GM23248 (cell line): ENCODE results near the gene SNAI3. TPM values are rescaled to one million over a fixed set of nuclear protein-coding genes. Genes with fewer than 3 reads are reported as not detected.

Experiments used
- DNase-seq: peaks from one replicate; pipeline ENCODE4 v3.0.0-alpha.2; 2015
- H2AFZ ChIP-seq: fragments of 200-600 bp; sonication (generic); 2 replicates; pipeline ENCODE4 v1.6.1; 2016; ENCODE audit warnings: antibody characterized with exemption
- H3F3A ChIP-seq: fragments of 200-600 bp; sonication (generic); 2 replicates; pipeline ENCODE4 v1.6.1; 2016; ENCODE audit warnings: mild to moderate bottlenecking, antibody characterized with exemption, mixed run types; ENCODE audit not compliant: insufficient read depth
- H3K27ac ChIP-seq: fragments of 200-600 bp; sonication (generic); 2 replicates; pipeline ENCODE4 v1.5.1; 2016; ENCODE audit warnings: mild to moderate bottlenecking
- H3K27me3 ChIP-seq: fragments of 200-600 bp; sonication (generic); replicated peaks from 2 replicates; pipeline ENCODE4 v1.6.1; 2016; ENCODE audit warnings: mild to moderate bottlenecking; ENCODE audit not compliant: insufficient read depth
- H3K36me3 ChIP-seq: fragments of 200-600 bp; sonication (generic); 2 replicates; pipeline ENCODE4 v1.6.1; 2016; ENCODE audit warnings: low read depth, mild to moderate bottlenecking
- H3K4me1 ChIP-seq: fragments of 200-600 bp; sonication (generic); 2 replicates; pipeline ENCODE4 v1.6.1; 2016; ENCODE audit warnings: mild to moderate bottlenecking; ENCODE audit not compliant: insufficient read depth
- H3K4me2 ChIP-seq: fragments of 200-600 bp; sonication (generic); one replicate; pipeline ENCODE4 v1.6.1; 2016; ENCODE audit warnings: mild to moderate bottlenecking; ENCODE audit not compliant: unreplicated experiment
- H3K4me3 ChIP-seq: fragments of 200-600 bp; sonication (generic); 2 replicates; pipeline ENCODE4 v1.5.1; 2016; ENCODE audit warnings: mild to moderate bottlenecking
- H3K79me2 ChIP-seq: fragments of 200-600 bp; sonication (generic); 2 replicates; pipeline ENCODE4 v1.6.1; 2016; ENCODE audit warnings: mild to moderate bottlenecking; ENCODE audit not compliant: insufficient read depth
- H3K9ac ChIP-seq: fragments of 200-600 bp; sonication (generic); 2 replicates; pipeline ENCODE4 v1.6.1; 2016; ENCODE audit warnings: mild to moderate bottlenecking
- H3K9me2 ChIP-seq: fragments of 200-600 bp; sonication (generic); 2 replicates; pipeline ENCODE4 v1.6.1; 2016; ENCODE audit warnings: mixed run types, mild to moderate bottlenecking, moderate library complexity; ENCODE audit not compliant: insufficient read depth
- H3K9me3 ChIP-seq: fragments of 200-600 bp; sonication (generic); one replicate; pipeline ENCODE4 v1.6.1; 2017; ENCODE audit warnings: low read depth
- H4K20me1 ChIP-seq: fragments of 200-600 bp; sonication (generic); 2 replicates; pipeline ENCODE4 v1.6.0; 2016; ENCODE audit not compliant: insufficient read depth
- EZH2 ChIP-seq: fragments of 200-600 bp; sonication (generic); IDR thresholded peaks from 2 replicates; pipeline ENCODE4 v1.6.1; 2018; ENCODE audit warnings: antibody characterized with exemption, mild to moderate bottlenecking; ENCODE audit not compliant: insufficient read depth, poor library complexity, severe bottlenecking
- EZH2phosphoT487 ChIP-seq: fragments of 200-600 bp; sonication (generic); IDR thresholded peaks from 2 replicates; pipeline ENCODE4 v1.6.1; 2018; ENCODE audit warnings: antibody characterized with exemption, moderate library complexity, mild to moderate bottlenecking, low read depth; ENCODE audit not compliant: insufficient read depth
- WGBS, 2 experiments: methylation state at CpG; one replicate each; pipeline ENCODE4 v1.1.6; 2015 to 2017; ENCODE audit warnings: low lambda C conversion rate in 2 of 2, low coverage in 1 of 2; ENCODE audit errors: missing lambda C conversion rate in 2 of 2; 5-methylcytosine and 5-hydroxymethylcytosine counted together
- in situ Hi-C: fragments of 300-500 bp; cut with MboI; formaldehyde crosslinking; loops from 2 replicates; pipeline ENCODE4 v1.15.0; 2020
- polyA plus RNA-seq: library from polyadenylated mRNA; unstranded; fragments of >200 nt; fragmentation: Nextera tagmentation; extraction: Ambion mirVana; gene quantifications from 2 replicates; pipeline ENCODE4 v1.2.1, GENCODE V29; 2016
- total RNA-seq: library from RNA; depleted of rRNA; stranded (reverse); fragments of >200 nt; shearing (Covaris generic); gene quantifications from 2 replicates; pipeline ENCODE4 v1.2.3, GENCODE V29; 2014

SNAI3 gene
- total and polyA plus RNA-seq, 2 experiments from 2014 or later: 0.71 TPM; not detected in 1

- no peak for DNase-seq
- Histone ChIP-seq H3K4me1 (peaks cover 7% of the 10 kb centered on the region), H2AFZ (no peak overlapping the region), H3K27me3 (no peaks in the 10 kb centered on the region), H3K27ac (no peak overlapping the region), H3K9me3 (no peaks in the 10 kb centered on the region), H3K4me3 (no peak overlapping the region), H3K9me2 (no peaks in the 10 kb centered on the region), H3F3A (no peaks in the 10 kb centered on the region), H3K9ac (no peak overlapping the region), H3K79me2 (peaks cover 3% of the 10 kb centered on the region; the same call in 1 of the 2 replicates), H3K4me2 (no peak overlapping the region), H3K36me3 (no peaks in the 10 kb centered on the region), H4K20me1 (no peaks in the 10 kb centered on the region)
- TF ChIP-seq EZH2 (no peak), EZH2phosphoT487 (no peak)
- in situ Hi-C loops: no loop called here
- 89 to 90% methylated on average over 25 to 28 of the region's 30 CpGs for WGBS, 2 experiments
Measured at GRCh38 chr16:88701581-88702370, 15.5 kb upstream of the SNAI3 start.

- no peaks in the 10 kb centered on the region for H3K36me3 ChIP-seq
- H3K9me2 ChIP-seq: no peaks in the 10 kb centered on the region
- H3K9ac ChIP-seq: no peak overlapping the region
- 64 to 75% methylated on average over 33 to 36 of the region's 42 CpGs for WGBS, 2 experiments
- no peak overlapping the region for H3K27ac ChIP-seq
- no peak overlapping the region for H3K4me3 ChIP-seq
- no peaks in the 10 kb centered on the region for H3F3A ChIP-seq
- H3K9me3 ChIP-seq: no peaks in the 10 kb centered on the region
- H2AFZ ChIP-seq: no peak overlapping the region
- TF ChIP-seq EZH2phosphoT487: no peak
- TF ChIP-seq EZH2: no peak
- no peaks in the 10 kb centered on the region for H3K27me3 ChIP-seq
- H3K4me2 ChIP-seq: no peak overlapping the region
- in situ Hi-C loops: no loop called here
- no peaks in the 10 kb centered on the region for H3K79me2 ChIP-seq
- DNase-seq: peak; percentile 73
- H3K4me1 ChIP-seq: peaks cover 7% of the 10 kb centered on the region
- no peaks in the 10 kb centered on the region for H4K20me1 ChIP-seq
Measured at GRCh38 chr16:88700636-88701482, 14.6 kb upstream of the SNAI3 start.

- H3K4me2 ChIP-seq: no peak overlapping the region
- WGBS, 2 experiments: 86 to 89% methylated on average over 14 of the region's 14 CpGs
- no peak for TF ChIP-seq EZH2
- no peak for TF ChIP-seq EZH2phosphoT487
Measured at GRCh38 chr16:88700322-88700635, 14.0 kb upstream of the SNAI3 start.

GRCh38 chr16:88699180-88699579 is 12.9 kb upstream of the SNAI3 start:
- in situ Hi-C loops: no loop called here

More at GRCh38 chr16:88700322-88700635, 14.0 kb upstream of the SNAI3 start:
- in situ Hi-C loops: no loop called here
- Histone ChIP-seq H3K9ac (no peak overlapping the region), H3K4me3 (no peak overlapping the region), H4K20me1 (no peaks in the 10 kb centered on the region), H2AFZ (no peak overlapping the region), H3K79me2 (no peaks in the 10 kb centered on the region), H3K27ac (no peak overlapping the region), H3K27me3 (no peaks in the 10 kb centered on the region), H3F3A (no peaks in the 10 kb centered on the region), H3K9me3 (no peaks in the 10 kb centered on the region), H3K36me3 (no peaks in the 10 kb centered on the region), H3K4me1 (peaks cover 7% of the 10 kb centered on the region), H3K9me2 (no peaks in the 10 kb centered on the region)
- no peak for DNase-seq

More at GRCh38 chr16:88699180-88699579, 12.9 kb upstream of the SNAI3 start:
- Histone ChIP-seq H3F3A (no peaks in the 10 kb centered on the region), H3K27me3 (no peaks in the 10 kb centered on the region), H3K9me2 (no peaks in the 10 kb centered on the region), H3K9me3 (no peaks in the 10 kb centered on the region), H4K20me1 (no peaks in the 10 kb centered on the region), H3K4me1 (peaks cover 3% of the 10 kb centered on the region; the same call in 1 of the 2 replicates), H3K4me3 (no peak overlapping the region), H3K79me2 (no peaks in the 10 kb centered on the region), H2AFZ (no peak overlapping the region), H3K4me2 (no peak overlapping the region), H3K27ac (no peak overlapping the region), H3K9ac (no peak overlapping the region), H3K36me3 (no peaks in the 10 kb centered on the region)
- no peak for DNase-seq
- no peak for TF ChIP-seq EZH2phosphoT487
- no peak for TF ChIP-seq EZH2
- 93 to 98% methylated on average over 15 to 16 of the region's 16 CpGs for WGBS, 2 experiments
